ENCODE data around the gene WDR64. TPM values are rescaled to one million over a fixed set of nuclear protein-coding genes. Genes with fewer than 3 reads are reported as not detected.

Gene WDR64
- total and polyA plus RNA-seq, 2 of the 4 experiments (the other 2 are of a cell fraction), result not detected

- H2BK120ac ChIP-seq (ENCODE audit: low read depth, low read length), result no peak overlapping the region
- WGBS, 2 experiments (ENCODE audit: extremely low coverage in 2 of 2, insufficient read length in 1 of 2), result no CpG with 5 or more reads among the region's 2 CpGs
- H4K20me1 ChIP-seq (ENCODE audit: insufficient read depth, low read length), result no peaks in the 10 kb centered on the region
- no peak overlapping the region for H3K14ac ChIP-seq (replicated peaks; ENCODE audit: low read depth, low read length)
- in situ Hi-C loops (cut with MboI; ENCODE audit: low sequenced_read_pairs), result no loop called here
- H2AFZ ChIP-seq (replicated peaks; ENCODE audit: low read length, poor library complexity), result no peak overlapping the region
- H3K18ac ChIP-seq (ENCODE audit: low read depth, low read length), result no peak overlapping the region
- H3K9ac ChIP-seq (ENCODE audit: low read depth, low read length), result no peak overlapping the region
- H2BK20ac ChIP-seq (ENCODE audit: low read depth, low read length), result no peak overlapping the region
- ATAC-seq (ENCODE audit: low read depth), result no peak
- no peak overlapping the region for H3K4ac ChIP-seq (ENCODE audit: low read depth, low read length)
- no peaks in the 10 kb centered on the region for H3K79me1 ChIP-seq (ENCODE audit: low read depth in 1 of 2, low read length in 2 of 2)
- BruUV-seq (replicated peaks), result no TSS peak
- DNase-seq, result no peak
- no peak overlapping the region for H3K4me2 ChIP-seq (ENCODE audit: low read depth, low read length)
- intact Hi-C loops (cut with micrococcal nuclease), result no loop called here
- H4K8ac ChIP-seq (ENCODE audit: low read depth in 2 of 2, low read length in 2 of 2), result no peak overlapping the region
- H3K27ac ChIP-seq (ENCODE audit: insufficient read depth, low read length), result no peak overlapping the region
- H3K27me3 ChIP-seq (ENCODE audit: control insufficient read depth, insufficient read depth, low read length), result 0 out of 2 replicates have a peak, but pooled peaks cover 2% of the 10 kb centered on the region
- no peak overlapping the region for H4K91ac ChIP-seq (ENCODE audit: insufficient read depth, low read depth, low read length)
- H3K9me3 ChIP-seq (ENCODE audit: control insufficient read depth, insufficient read depth, low read length), result no peaks in the 10 kb centered on the region
- H3K23ac ChIP-seq (ENCODE audit: low read depth, low read length), result no peak overlapping the region
- CTCF ChIA-PET, result no interaction called here
- H3K36me3 ChIP-seq (ENCODE audit: control insufficient read depth, insufficient read depth, low read length), result no peaks in the 10 kb centered on the region
- H3K9me1 ChIP-seq (ENCODE audit: insufficient read depth, low read length), result no peaks in the 10 kb centered on the region
- H2BK5ac ChIP-seq (ENCODE audit: low read depth, low read length, poor library complexity, severe bottlenecking), result no peak overlapping the region
- H2AK9ac ChIP-seq (replicated peaks; ENCODE audit: low read depth, low read length, poor library complexity), result no peak overlapping the region
- POLR2A ChIA-PET (ENCODE audit: unreplicated experiment), result no interaction called here
- H3K4me3 ChIP-seq (ENCODE audit: insufficient read depth, low read depth, low read length), result no peak overlapping the region
- no peak overlapping the region for H2BK15ac ChIP-seq (ENCODE audit: low read depth, low read length)
- H2AK5ac ChIP-seq (ENCODE audit: low read depth, low read length), result no peak overlapping the region
- H4K5ac ChIP-seq (ENCODE audit: low read depth, low read length), result no peak overlapping the region
- dilution Hi-C loops (cut with HindIII; ENCODE audit: low sequenced_read_pairs, unreplicated experiment), result no loop called here
- H3K56ac ChIP-seq (ENCODE audit: extremely low read depth, insufficient read depth, low read length), result no peak overlapping the region
- no peaks in the 10 kb centered on the region for H3K4me1 ChIP-seq (ENCODE audit: control insufficient read depth, insufficient read depth, low read length)
- TF ChIP-seq ELK1 (IDR thresholded peaks at IDR 0.05; ENCODE audit: borderline replicate concordance, low read depth, low read length) (no peak), MAZ (IDR thresholded peaks at IDR 0.05; ENCODE audit: borderline replicate concordance, low read depth, low read length) (no peak), SMC3 (IDR thresholded peaks at IDR 0.05; ENCODE audit: low read depth, low read length) (no peak), CEBPB (IDR thresholded peaks at IDR 0.05; ENCODE audit: low read depth, low read length) (no peak), RCOR1 (IDR thresholded peaks at IDR 0.05; ENCODE audit: insufficient replicate concordance, low read length) (no peak), CHD1 (IDR thresholded peaks at IDR 0.05; ENCODE audit: low read depth, low read length) (no peak)
These were observed 55.4 kb downstream of the WDR64 start for GRCh38 chr1:241707442-241707841.
